Measurements from ENCODE around the gene AGTR1.

DNA sequence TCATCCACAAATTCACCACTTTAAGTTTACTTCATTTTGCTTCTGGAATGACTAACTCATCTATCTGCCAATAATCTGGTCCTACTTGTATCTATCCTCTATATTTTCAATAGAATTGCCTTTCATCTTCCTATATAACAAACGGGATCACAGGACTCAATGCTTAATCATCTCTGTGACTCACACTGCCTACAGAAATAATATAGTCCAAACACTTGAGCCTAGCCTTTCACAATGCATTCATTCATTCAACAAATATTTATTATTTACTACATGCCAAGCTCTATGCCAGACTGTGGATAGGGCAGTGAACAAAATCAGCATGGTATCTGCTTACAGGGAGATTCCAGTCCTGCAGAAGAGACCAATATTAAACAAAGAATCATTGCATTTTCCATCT lies 16.6 kb upstream of the AGTR1 start:
- no peak for TF ChIP-seq POLR2A (IDR thresholded peaks at IDR 0.05)
- no peak for TF ChIP-seq CTCF (IDR thresholded peaks at IDR 0.05)

Data from right lobe of liver (tissue), 4 donors.